ENCODE data around the gene OR10G3. TPM values are rescaled to one million over a fixed set of nuclear protein-coding genes. Genes with fewer than 3 reads are reported as not detected.

OR10G3 gene
- total and polyA plus RNA-seq, 2 of the 4 experiments (the other 2 are of a cell fraction): not detected

DNA sequence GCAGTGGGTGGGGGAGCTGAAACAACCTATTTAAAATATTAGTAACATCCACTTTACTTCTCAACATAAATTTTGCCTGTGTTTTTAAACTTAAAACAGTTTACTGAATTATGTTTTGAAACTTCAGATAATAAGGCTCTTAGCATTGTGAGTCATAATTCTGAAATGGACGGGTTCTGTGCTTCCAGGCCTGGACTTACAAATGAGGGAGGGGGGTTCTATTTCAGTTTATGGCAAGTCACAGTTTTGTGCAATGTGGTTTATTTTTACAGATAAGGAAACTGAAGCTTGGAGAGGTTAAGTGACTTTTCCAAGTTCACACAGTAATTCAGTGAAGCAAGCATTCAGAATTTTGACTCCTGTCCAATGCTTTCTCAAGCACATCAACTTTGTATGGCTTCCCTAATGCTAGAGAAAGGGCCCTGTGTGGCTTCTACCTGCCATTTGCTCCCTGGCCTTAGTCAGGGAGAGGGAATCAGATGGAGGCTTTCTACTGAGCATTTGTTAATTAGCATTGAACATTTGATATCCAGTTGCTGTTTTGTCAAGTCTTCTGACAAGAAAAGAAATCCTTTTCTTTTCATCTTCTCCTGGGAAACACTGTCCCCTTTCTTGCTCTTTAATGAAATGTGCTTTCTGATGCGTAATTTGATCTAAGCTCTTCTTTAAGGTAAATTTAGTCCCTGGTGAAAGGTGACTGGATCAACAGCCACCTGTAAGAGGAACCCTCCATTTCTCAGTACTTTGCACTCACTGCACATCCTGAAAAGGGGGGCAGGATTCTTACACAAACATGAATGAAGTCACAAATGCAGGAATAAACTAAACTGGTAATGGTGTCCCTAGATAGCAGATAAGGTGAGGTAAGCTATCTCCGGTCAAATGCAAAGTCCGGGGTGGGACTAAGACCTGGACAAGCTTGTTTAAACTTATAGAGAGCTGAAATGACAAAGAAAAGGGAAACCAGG lies 51.2 kb downstream of the OR10G3 start (continued):
- no peak for TF ChIP-seq MXI1 (IDR thresholded peaks at IDR 0.05; ENCODE audit: borderline replicate concordance, low read depth, low read length)
- no peak for TF ChIP-seq MAFK (IDR thresholded peaks at IDR 0.05; ENCODE audit: low read depth, low read length)

DNA sequence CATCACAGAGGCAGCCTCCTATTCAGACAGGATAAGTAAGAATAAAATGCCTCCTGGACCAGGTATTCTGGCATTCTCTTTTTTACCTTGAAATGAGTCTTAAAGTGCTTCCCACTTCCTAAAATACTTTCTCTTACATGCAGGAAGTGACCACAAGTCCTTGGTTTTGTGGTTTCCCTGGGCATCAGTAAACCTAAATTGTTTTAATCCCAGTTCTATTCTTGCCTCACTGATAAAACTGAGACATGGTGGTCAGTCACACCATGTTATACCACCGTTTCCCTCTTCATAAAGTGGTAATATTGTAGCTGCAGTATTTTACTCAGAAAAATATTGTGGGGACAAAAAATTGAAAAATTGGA lies 52.6 kb downstream of the OR10G3 start:
- H3K18ac ChIP-seq (ENCODE audit: low read depth, low read length): no peak overlapping the region
- ChIA-PET CTCF (interaction anchor here (1.5 kb wide), 1 partner anchor 29 kb away, joined by 4 read pairs; no protein-coding TSS in a partner anchor), POLR2A (ENCODE audit: unreplicated experiment) (interaction anchor here (1.1 kb wide), 1 partner anchor 17 kb away, joined by 4 read pairs; the partner anchor contains the start of gene METTL3)
- BruUV-seq (replicated peaks): no TSS peak
- no CpG with 5 or more reads among the region's 1 CpG for WGBS, 2 experiments (ENCODE audit: extremely low coverage in 2 of 2, insufficient read length in 1 of 2)
- H2BK5ac ChIP-seq (ENCODE audit: low read depth, low read length, poor library complexity, severe bottlenecking): no peak overlapping the region
- dilution Hi-C loops (cut with HindIII; ENCODE audit: low sequenced_read_pairs, unreplicated experiment): no loop called here
- H3K4ac ChIP-seq (ENCODE audit: low read depth, low read length): no peak overlapping the region
- peaks cover 0 to 19% of the 10 kb centered on the region in 2 experiments; a peak in 2 of 4 replicates for H3K79me1 ChIP-seq (ENCODE audit: low read depth in 1 of 2, low read length in 2 of 2)
- no peak for ATAC-seq (ENCODE audit: low read depth)
- H3K56ac ChIP-seq (ENCODE audit: extremely low read depth, insufficient read depth, low read length): no peak overlapping the region
- H4K5ac ChIP-seq (ENCODE audit: low read depth, low read length): no peak overlapping the region
- peaks cover 7% of the 10 kb centered on the region for H3K27me3 ChIP-seq (ENCODE audit: control insufficient read depth, insufficient read depth, low read length)
- H3K36me3 ChIP-seq (ENCODE audit: control insufficient read depth, insufficient read depth, low read length): peaks cover 15% of the 10 kb centered on the region; the same call in 1 of the 2 replicates
- no peak overlapping the region for H3K4me3 ChIP-seq (ENCODE audit: insufficient read depth, low read depth, low read length)
- no peak for DNase-seq
- H3K14ac ChIP-seq (replicated peaks; ENCODE audit: low read depth, low read length): no peak overlapping the region
- no peak for TF ChIP-seq RFX5 (IDR thresholded peaks at IDR 0.05; ENCODE audit: low read depth, low read length)
- TF ChIP-seq POLR2A (IDR thresholded peaks at IDR 0.05; ENCODE audit: low read depth, low read length): no peak
- no peak for TF ChIP-seq MAZ (IDR thresholded peaks at IDR 0.05; ENCODE audit: borderline replicate concordance, low read depth, low read length)
- no peak for TF ChIP-seq CEBPB (IDR thresholded peaks at IDR 0.05; ENCODE audit: low read depth, low read length)
- no peak for TF ChIP-seq FOS (IDR thresholded peaks at IDR 0.05; ENCODE audit: low read depth, low read length)
- TF ChIP-seq NFE2L2 (IDR thresholded peaks at IDR 0.05; ENCODE audit: low read depth, low read length): no peak
- TF ChIP-seq, protein P1, sequence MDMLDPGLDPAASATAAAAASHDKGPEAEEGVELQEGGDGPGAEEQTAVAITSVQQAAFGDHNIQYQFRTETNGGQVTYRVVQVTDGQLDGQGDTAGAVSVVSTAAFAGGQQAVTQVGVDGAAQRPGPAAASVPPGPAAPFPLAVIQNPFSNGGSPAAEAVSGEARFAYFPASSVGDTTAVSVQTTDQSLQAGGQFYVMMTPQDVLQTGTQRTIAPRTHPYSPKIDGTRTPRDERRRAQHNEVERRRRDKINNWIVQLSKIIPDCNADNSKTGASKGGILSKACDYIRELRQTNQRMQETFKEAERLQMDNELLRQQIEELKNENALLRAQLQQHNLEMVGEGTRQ (IDR thresholded peaks at IDR 0.05; ENCODE audit: low read depth, low read length): no peak
- no peak for TF ChIP-seq MXI1 (IDR thresholded peaks at IDR 0.05; ENCODE audit: borderline replicate concordance, low read depth, low read length)
- TF ChIP-seq BHLHE40 (IDR thresholded peaks at IDR 0.05; ENCODE audit: low read depth, low read length): no peak
- TF ChIP-seq, protein P2, sequence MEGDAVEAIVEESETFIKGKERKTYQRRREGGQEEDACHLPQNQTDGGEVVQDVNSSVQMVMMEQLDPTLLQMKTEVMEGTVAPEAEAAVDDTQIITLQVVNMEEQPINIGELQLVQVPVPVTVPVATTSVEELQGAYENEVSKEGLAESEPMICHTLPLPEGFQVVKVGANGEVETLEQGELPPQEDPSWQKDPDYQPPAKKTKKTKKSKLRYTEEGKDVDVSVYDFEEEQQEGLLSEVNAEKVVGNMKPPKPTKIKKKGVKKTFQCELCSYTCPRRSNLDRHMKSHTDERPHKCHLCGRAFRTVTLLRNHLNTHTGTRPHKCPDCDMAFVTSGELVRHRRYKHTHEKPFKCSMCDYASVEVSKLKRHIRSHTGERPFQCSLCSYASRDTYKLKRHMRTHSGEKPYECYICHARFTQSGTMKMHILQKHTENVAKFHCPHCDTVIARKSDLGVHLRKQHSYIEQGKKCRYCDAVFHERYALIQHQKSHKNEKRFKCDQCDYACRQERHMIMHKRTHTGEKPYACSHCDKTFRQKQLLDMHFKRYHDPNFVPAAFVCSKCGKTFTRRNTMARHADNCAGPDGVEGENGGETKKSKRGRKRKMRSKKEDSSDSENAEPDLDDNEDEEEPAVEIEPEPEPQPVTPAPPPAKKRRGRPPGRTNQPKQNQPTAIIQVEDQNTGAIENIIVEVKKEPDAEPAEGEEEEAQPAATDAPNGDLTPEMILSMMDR (conservative IDR thresholded peaks at IDR 0.05; ENCODE audit: low read depth, low read length): no peak
- no peak for TF ChIP-seq MAFK (IDR thresholded peaks at IDR 0.05; ENCODE audit: low read depth, low read length)
- H2BK15ac ChIP-seq (ENCODE audit: low read depth, low read length): no peak overlapping the region
- H3K23ac ChIP-seq (ENCODE audit: low read depth, low read length): no peak overlapping the region
- H3K9me3 ChIP-seq (ENCODE audit: control insufficient read depth, insufficient read depth, low read length): no peaks in the 10 kb centered on the region
- H4K91ac ChIP-seq (ENCODE audit: insufficient read depth, low read depth, low read length): no peak overlapping the region
- intact Hi-C loops (cut with micrococcal nuclease): no loop called here
- H4K8ac ChIP-seq (ENCODE audit: low read depth in 2 of 2, low read length in 2 of 2): no peak overlapping the region
- peaks cover 4% of the 10 kb centered on the region for H3K9me1 ChIP-seq (ENCODE audit: insufficient read depth, low read length)
- H2BK20ac ChIP-seq (ENCODE audit: low read depth, low read length): no peak overlapping the region
- H3K4me1 ChIP-seq (ENCODE audit: control insufficient read depth, insufficient read depth, low read length): peaks cover 2% of the 10 kb centered on the region
- no peak overlapping the region for H3K4me2 ChIP-seq (ENCODE audit: low read depth, low read length)
- no peaks in the 10 kb centered on the region for H4K20me1 ChIP-seq (ENCODE audit: insufficient read depth, low read length)
- H2AFZ ChIP-seq (replicated peaks; ENCODE audit: low read length, poor library complexity): peak overlapping the region; percentile 96
- H2BK120ac ChIP-seq (ENCODE audit: low read depth, low read length): no peak overlapping the region
- H2AK9ac ChIP-seq (replicated peaks; ENCODE audit: low read depth, low read length, poor library complexity): no peak overlapping the region
- in situ Hi-C loops (cut with MboI; ENCODE audit: low sequenced_read_pairs): no loop called here
- no peak overlapping the region for H3K27ac ChIP-seq (ENCODE audit: insufficient read depth, low read length)
- no peak overlapping the region for H2AK5ac ChIP-seq (ENCODE audit: low read depth, low read length)
- no peak overlapping the region for H3K9ac ChIP-seq (ENCODE audit: low read depth, low read length)
